H54 (cell line): ENCODE data around the gene SIRPB1.
"Not testable (repeated sequence)": the region's sequence is repeated elsewhere in the genome, so short reads cannot be mapped to it uniquely, and the experiment has no call there.

Experiments
- DNase-seq: peaks from one replicate; pipeline ENCODE4 v3.0.0; 2011; ENCODE audit warnings: low spot score, mixed read lengths; ENCODE audit not compliant: insufficient read length
- FAIRE-seq: peaks from 3 replicates; lab custom pipeline; 2011; peaks lifted over from hg19 to GRCh38; lab: Jason Lieb, UNC
- POLR2A ChIP-seq: IDR thresholded peaks from 2 replicates; pipeline ENCODE4 v1.6.1; 2011; ENCODE audit warnings: low read depth, mild to moderate bottlenecking, low read length

SIRPB1 gene

DNA sequence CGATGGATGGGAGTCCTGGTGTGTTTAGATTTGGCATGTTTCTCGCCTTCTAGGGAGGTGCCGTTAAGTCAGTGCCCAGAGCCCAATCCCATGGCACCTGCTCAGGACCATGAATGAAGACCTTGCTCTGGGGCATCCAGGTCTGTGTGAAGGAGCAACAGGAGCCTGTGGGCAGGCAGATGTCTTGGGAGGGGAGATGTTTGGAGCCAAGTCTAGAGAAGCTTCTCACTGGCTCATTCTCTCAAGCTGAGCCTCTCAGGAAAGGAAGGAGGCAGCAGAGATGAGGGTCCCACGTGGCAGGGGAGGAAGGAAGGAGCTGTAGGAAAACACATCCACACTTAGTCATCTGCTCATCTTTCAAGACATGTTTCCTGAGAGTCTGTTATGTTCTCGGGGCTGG, 9.5 kb upstream of the SIRPB1 start:
- no peak for FAIRE-seq
- DNase-seq, result no peak
- TF ChIP-seq POLR2A, result no peak

DNA sequence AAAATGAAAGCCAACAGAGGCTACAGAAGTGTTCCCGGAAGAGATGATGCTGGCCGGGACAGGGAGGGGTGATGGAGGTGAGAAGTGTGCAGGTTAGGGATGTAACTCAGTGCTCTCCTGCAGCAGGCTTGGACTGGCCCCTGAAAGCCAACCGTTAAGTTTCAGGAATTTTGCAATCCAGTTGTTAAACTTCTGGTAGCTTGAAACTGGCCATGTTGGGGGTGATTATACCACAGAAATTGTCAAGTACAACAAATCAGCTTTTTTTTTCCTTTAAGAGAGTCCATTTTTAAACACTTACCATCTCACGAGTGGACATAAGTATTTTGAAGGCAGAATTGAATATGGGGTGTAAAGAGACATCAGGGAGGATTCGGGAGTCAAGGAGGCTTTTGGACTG, 8.8 kb upstream of the SIRPB1 start:
- DNase-seq (no peak), FAIRE-seq (no peak)
- TF ChIP-seq POLR2A, result no peak

DNA sequence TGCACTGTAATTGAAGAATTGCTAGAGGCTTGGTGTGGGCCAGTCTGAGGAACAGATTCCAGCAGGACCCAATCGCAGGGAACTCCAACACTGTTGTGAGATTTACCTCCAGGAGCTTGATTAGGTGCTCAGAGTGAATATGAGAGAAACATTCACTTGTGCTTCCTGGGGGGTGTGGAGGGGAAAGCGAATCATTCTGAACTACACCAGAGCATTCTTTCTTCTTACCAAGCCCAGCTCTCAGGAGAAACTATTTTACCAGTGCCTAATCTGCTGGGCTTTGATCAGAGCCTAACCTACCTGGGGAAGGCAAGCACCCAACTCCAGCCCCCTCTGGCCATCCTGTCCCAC, 7.4 kb upstream of the SIRPB1 start:
- no peak for DNase-seq
- TF ChIP-seq POLR2A, result no peak
- no peak for FAIRE-seq

DNA sequence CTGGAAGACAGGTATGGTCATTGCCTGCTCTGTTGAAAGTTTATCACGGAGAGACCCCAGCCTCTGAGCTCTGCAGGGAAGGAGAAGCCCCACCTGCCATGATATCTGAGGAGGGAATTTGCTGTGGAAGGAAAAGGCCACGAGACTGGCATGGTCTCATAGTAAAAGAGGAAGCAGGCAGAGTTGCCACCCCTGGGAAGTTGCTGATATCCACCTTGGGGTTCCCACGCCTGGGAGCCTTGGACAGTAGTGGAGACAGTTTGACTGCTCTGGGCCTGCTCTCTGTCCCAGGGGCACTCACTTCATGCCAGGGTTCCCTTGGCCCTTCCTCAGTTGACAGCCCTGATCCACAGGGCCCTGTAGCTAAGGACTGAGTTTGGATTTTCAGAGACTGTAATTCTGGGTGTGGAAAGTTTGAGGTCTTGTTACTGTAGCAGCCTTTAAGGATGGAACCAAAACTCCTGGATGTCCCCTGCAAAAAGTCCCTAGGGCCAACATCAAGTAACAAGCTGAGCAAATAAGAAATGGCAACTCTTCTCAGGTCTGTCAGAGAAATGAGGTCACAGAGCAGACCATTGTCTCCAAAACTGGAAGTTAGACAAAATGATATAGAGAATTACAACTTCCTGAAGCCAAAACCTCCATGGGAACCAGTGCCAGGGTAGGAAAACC, 6.9 kb upstream of the SIRPB1 start:
- TF ChIP-seq POLR2A, result no peak
- no peak for DNase-seq
- FAIRE-seq, result no peak

DNA sequence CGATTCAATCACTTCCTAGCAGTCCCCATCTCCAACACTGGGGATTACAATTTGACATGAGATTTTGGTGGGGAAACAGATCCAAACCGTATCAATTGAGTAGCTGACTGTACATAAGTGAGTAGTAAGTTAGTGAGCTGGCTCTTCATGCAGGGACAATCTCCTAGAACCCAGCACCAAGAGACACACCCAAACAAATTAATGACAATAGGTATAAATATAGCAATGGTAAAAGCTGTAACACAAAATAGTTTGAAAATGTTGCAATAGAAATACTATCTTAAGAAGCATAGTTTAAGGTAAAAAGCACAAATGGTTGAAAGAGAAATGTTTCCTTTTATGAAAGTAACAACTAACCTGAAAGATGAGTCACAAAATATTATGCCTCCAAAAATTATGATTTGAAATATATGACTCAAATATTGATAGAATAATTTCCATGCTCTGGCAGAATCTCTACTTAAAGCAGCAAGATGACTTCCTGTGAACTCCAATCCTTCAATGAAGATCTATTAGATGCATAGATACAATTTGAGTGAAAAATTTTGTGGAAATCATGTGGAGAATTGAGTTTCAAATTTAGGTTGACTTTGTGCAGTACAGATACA, 5.4 kb upstream of the SIRPB1 start:
- FAIRE-seq (no peak), DNase-seq (no peak)
- no peak for TF ChIP-seq POLR2A

DNA sequence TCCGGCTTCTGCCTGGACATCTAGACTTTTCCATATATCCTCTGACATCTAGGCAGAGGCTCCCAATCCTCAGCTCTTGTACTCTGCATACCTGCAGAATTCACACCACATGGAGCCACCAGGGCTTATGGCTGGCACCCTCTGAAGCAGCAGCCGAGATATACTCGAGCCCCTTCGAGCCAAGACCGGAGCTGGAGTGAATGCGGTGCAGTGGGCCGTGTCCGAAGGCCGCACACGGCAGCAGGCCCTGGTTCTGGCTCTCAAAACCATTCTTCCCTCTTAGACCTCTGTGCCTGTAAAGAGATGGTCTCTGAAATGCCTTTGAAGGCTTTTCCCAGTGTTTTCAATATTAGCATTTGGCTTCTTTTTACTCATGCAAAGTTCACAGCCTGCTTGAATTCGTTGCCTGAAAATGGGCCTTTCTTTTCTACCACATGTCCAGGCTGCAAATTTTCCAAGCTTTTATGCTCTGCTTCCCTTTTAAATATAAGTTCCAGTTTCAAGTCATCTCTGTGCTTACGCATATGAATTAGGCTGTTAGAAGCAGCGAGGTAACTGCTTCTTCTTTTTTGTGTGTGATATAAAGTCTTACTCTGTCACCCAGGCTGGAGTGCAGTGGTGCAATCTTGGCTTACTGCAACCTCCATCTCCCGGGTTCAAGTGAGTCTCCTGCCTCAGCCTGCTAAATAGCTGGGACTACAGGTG, 3.8 kb upstream of the SIRPB1 start:
- FAIRE-seq (no peak), DNase-seq (no peak)
- no peak for TF ChIP-seq POLR2A

DNA sequence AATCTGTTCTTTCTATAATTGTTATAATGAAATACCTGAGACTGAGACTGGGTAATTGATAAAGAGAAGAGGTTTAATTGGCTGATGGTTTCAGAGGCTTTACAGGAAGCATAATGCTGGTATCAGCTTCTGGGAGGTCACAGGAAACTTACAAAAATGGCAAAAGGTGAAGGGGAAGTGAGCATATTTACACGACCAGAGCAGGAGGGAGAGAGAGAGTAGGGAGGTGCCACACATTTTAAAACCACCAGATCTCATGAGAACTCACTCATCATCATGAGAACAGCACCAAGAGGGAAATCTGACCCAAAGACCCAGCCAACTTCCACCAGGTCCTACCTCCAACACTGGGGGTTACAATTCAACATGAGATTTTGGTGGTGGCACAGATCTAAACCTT, 2.6 kb upstream of the SIRPB1 start:
- FAIRE-seq, result no peak
- no peak for DNase-seq
- TF ChIP-seq POLR2A, result no peak

DNA sequence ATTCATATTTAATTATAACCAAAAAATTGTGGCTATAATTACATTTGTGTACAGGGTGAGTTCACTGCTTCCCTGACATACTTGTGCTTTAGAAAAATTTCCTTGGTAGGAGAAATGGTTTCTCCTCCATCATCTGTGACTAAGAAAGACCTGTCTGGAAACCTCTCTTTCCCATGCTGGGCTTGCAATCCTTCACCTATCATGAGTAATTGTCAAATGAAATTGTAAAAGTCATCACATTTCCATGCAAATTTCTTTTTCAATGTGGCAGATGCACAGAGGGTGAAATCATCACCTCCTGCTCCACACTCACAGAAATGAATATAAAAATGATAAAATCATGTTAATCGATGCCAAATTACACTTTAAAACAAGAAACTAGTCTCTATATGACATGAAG, 1.5 kb upstream of the SIRPB1 start:
- TF ChIP-seq POLR2A, result no peak
- DNase-seq (no peak), FAIRE-seq (no peak)

DNA sequence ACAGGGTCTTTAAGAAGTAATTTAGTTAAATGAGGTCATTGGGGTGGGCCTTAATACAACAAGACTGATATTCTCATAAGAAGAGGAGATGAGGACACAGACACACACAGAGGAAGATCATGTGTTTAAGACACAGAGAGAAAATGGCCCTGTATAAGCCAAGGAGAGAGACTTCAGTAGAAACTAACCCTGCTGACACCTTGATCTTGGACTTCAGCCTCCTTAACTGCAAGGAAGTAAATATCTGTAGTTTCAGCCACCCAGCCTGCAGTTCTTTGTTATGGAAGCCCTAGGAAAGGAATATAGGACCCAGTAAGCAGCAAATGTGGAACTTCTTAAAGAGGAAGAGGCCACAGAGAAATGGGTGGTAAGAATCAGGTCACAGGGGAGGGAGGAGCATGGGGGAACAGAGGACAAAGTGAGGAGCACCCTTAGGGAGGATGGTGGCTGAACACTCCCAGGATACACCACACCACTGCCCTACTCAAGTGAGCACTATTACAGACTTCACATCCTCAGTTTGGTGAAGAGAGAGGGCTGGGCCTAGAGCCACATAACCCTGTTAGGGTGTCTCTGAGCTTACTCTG, 762 bp downstream of the SIRPB1 start:
- FAIRE-seq (no peak), DNase-seq (no peak)
- no peak for TF ChIP-seq POLR2A

DNA sequence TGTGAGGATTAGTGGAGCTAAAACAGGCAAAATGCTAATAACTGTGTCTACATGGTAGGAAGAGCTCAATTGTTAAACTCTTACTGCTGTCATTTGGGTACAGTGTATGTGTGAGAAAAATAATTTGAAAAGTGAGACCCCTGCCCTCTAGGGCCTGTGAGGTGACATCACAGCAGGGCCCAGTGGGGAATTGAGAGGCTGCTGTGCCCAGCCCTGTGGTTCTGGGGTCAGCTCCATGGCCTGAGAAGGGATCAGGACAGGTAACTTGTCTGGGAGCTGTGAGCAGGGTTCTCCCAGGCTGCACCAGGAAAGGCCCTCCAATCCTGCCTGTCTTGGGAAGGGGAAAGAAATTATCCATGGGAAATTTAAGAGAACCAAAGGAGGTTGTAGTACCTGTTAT, 1.3 kb downstream of the SIRPB1 start:
- DNase-seq (no peak), FAIRE-seq (no peak)
- no peak for TF ChIP-seq POLR2A

DNA sequence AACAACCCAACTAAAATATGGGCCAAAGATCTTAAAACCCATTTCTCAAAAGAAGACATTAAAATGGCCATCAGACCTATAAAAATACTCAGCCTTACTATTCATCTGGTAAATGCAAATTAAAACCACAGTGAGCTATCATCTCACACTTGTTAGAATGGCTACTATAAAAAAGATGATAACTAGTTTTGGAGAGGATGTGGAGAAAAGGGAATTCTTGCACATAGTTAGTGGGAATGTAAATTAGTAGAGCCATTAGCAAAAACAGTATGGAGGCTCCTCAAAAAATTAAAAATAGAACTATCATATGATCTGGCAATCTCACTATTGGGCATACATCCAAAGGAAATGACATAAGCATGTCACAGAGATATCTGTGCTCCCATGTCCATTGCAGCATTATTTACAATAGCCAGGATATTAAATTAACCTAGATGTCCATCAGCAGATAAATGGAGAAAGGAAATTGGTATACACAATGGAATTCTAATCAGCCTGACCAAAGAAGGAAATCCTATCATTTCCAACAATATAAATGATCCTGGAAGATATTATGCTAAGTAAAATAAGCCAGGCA, 2.9 kb downstream of the SIRPB1 start:
- no peak for TF ChIP-seq POLR2A
- DNase-seq, result no peak
- FAIRE-seq, result no peak

DNA sequence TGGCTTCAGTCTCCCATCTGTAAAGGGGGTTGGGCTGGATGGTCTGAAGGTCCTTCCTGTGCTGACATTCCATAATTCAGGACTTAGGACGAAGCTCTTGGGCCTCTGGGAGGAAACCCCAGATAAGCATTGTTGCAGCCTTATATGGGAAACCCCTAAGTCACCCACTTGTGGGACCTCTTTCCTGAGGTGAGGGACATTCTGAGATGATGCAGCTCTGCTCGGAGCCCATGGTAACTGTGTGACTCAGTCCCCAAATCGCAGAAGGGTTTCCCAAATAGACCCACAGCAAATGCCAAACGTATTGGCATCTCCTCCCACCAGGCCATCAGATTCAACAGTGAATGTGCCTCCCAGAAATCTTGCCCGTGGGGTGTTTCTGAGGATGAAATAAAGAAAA, 9.4 kb downstream of the SIRPB1 start:
- FAIRE-seq, DNase-seq: not testable (repeated sequence)

DNA sequence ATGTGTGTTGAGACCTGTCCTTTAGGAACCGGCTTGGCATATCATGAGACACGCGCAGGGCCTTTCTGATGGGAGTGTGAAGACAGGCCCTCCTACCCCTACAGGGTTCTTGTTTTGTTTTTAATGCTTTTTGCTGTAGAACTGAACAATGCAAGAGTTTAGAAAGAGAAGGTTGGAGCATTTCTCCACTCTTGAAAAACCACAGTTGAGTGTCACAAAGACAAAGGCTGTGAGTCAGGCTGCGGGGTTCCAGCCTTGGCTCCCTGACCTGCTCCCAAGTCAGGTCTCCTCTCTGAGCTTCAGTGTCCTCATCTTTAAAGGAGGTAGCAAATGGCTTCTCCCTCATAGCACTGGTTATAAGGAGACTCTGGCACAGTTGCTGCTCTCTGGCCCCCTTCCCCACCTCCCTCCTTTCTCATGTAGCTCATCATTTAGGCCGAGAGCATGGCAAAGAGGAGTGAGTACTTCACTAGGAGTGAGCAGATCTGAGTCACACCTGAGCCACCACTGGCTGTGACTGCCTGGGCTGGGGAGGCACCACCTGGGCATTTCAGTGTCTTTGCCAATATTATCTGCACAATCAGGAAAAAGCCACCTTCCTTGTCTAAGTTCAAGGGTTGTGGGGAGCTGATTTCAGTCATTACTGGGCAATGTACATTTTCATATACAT, 11.0 kb downstream of the SIRPB1 start:
- not testable (repeated sequence) for DNase-seq, FAIRE-seq

DNA sequence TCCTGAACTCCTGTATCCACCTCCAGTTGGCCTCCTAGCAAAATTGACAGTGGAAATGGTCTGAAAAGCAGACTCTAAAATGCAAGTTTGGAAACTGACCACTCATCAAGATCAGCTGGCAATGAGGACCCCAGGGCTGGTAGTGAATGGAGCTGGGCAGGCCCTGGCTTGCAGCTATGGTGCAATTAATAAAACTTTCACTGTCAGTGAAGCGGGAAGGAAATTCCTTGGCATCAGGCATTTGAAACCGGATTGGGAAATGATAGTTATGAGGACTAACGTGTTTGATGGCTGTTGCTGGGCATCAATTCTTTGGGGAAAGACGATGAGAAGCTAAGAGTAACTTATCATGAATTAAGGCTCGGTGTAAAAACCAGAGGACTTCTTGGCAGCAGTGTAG, 19.1 kb downstream of the SIRPB1 start:
- no peak for TF ChIP-seq POLR2A
- FAIRE-seq, result no peak
- DNase-seq, result no peak
